ENCODE measurements around the gene TRIO. TPM values are rescaled to one million over a fixed set of nuclear protein-coding genes. Genes with fewer than 3 reads are reported as not detected.

Gene TRIO
- total and polyA plus RNA-seq, 2 donors (not counting 1 experiment from before 2014, with no cell fraction given) = 134 to 281 TPM

GRCh38 chr5:14254686-14255085 lies 111.5 kb downstream of the TRIO start:
- TF ChIP-seq CTCF (conservative IDR thresholded peaks at IDR 0.05 in 1 of 2, IDR thresholded peaks at IDR 0.05 in 1 of 2; ENCODE audit: low read depth in 1 of 2, low read length in 2 of 2) (no peak), EZH2 (IDR thresholded peaks at IDR 0.05; ENCODE audit: low read length, missing control alignments) (no peak)
- no peak overlapping the region for H3K9ac ChIP-seq (ENCODE audit: insufficient read depth, low read length)
- peaks cover 100% of the 10 kb centered on the region for H3K79me2 ChIP-seq (ENCODE audit: control insufficient read depth, insufficient read depth, low read length)
- no peak for DNase-seq (ENCODE audit: low read depth in 2 of 2)
- peaks cover 3% of the 10 kb centered on the region for H3K36me3 ChIP-seq (ENCODE audit: control insufficient read depth, insufficient read depth, low read length)
- H3K4me2 ChIP-seq (ENCODE audit: extremely low read depth, insufficient read depth, low read length) = no peak overlapping the region
- no peak overlapping the region for H2AFZ ChIP-seq (ENCODE audit: low read length)
- H3K4me1 ChIP-seq (ENCODE audit: control insufficient read depth, extremely low read depth, insufficient read depth, low read length) = peaks cover 14% of the 10 kb centered on the region
- no peak overlapping the region for H3K27ac ChIP-seq (ENCODE audit: insufficient read depth, low read length)
- H4K20me1 ChIP-seq (ENCODE audit: control insufficient read depth, extremely low read depth, insufficient read depth, low read length) = peaks cover 4% of the 10 kb centered on the region
- peaks cover 2% of the 10 kb centered on the region for H3K9me3 ChIP-seq (ENCODE audit: control insufficient read depth, insufficient read depth, low read depth, low read length)
- no peaks in the 10 kb centered on the region for H3K27me3 ChIP-seq (ENCODE audit: control insufficient read depth, insufficient read depth, low read length)
- no peak overlapping the region for H3K4me3 ChIP-seq (replicated peaks in 1 of 4; ENCODE audit: control extremely low read depth in 1 of 4, insufficient read depth in 1 of 4, low read depth in 3 of 4, low read length in 4 of 4)

GRCh38 chr5:14256026-14256690 lies 113.0 kb downstream of the TRIO start:
- H2AFZ ChIP-seq (ENCODE audit: low read length) = no peak overlapping the region
- no peak overlapping the region for H3K4me2 ChIP-seq (ENCODE audit: extremely low read depth, insufficient read depth, low read length)
- peaks cover 3% of the 10 kb centered on the region for H3K36me3 ChIP-seq (ENCODE audit: control insufficient read depth, insufficient read depth, low read length)
- peaks cover 15% of the 10 kb centered on the region for H3K4me1 ChIP-seq (ENCODE audit: control insufficient read depth, extremely low read depth, insufficient read depth, low read length)
- no peak for DNase-seq (ENCODE audit: low read depth in 2 of 2)
- no peak overlapping the region for H3K9ac ChIP-seq (ENCODE audit: insufficient read depth, low read length)
- peaks cover 100% of the 10 kb centered on the region for H3K79me2 ChIP-seq (ENCODE audit: control insufficient read depth, insufficient read depth, low read length)
- H3K4me3 ChIP-seq (replicated peaks in 1 of 4; ENCODE audit: control extremely low read depth in 1 of 4, insufficient read depth in 1 of 4, low read depth in 3 of 4, low read length in 4 of 4) = no peak overlapping the region
- H4K20me1 ChIP-seq (ENCODE audit: control insufficient read depth, extremely low read depth, insufficient read depth, low read length) = peaks cover 4% of the 10 kb centered on the region
- peaks cover 2% of the 10 kb centered on the region for H3K9me3 ChIP-seq (ENCODE audit: control insufficient read depth, insufficient read depth, low read depth, low read length)
- H3K27me3 ChIP-seq (ENCODE audit: control insufficient read depth, insufficient read depth, low read length) = no peaks in the 10 kb centered on the region
- H3K27ac ChIP-seq (ENCODE audit: insufficient read depth, low read length) = no peak overlapping the region
- TF ChIP-seq CTCF (conservative IDR thresholded peaks at IDR 0.05 in 1 of 2, IDR thresholded peaks at IDR 0.05 in 1 of 2; ENCODE audit: low read depth in 1 of 2, low read length in 2 of 2) (no peak), EZH2 (IDR thresholded peaks at IDR 0.05; ENCODE audit: low read length, missing control alignments) (no peak)

- no peaks in the 10 kb centered on the region for H3K27me3 ChIP-seq (ENCODE audit: control insufficient read depth, insufficient read depth, low read length)
- H4K20me1 ChIP-seq (ENCODE audit: control insufficient read depth, extremely low read depth, insufficient read depth, low read length) = peaks cover 2% of the 10 kb centered on the region
- no peak for DNase-seq (ENCODE audit: low read depth in 2 of 2)
- no peak overlapping the region for H3K4me3 ChIP-seq (replicated peaks in 1 of 4; ENCODE audit: control extremely low read depth in 1 of 4, insufficient read depth in 1 of 4, low read depth in 3 of 4, low read length in 4 of 4)
- H3K4me1 ChIP-seq (ENCODE audit: control insufficient read depth, extremely low read depth, insufficient read depth, low read length) = peaks cover 18% of the 10 kb centered on the region
- no peak overlapping the region for H3K4me2 ChIP-seq (ENCODE audit: extremely low read depth, insufficient read depth, low read length)
- H3K36me3 ChIP-seq (ENCODE audit: control insufficient read depth, insufficient read depth, low read length) = peaks cover 3% of the 10 kb centered on the region
- H3K79me2 ChIP-seq (ENCODE audit: control insufficient read depth, insufficient read depth, low read length) = peaks cover 100% of the 10 kb centered on the region
- TF ChIP-seq EZH2 (IDR thresholded peaks at IDR 0.05; ENCODE audit: low read length, missing control alignments) = no peak
- TF ChIP-seq CTCF (conservative IDR thresholded peaks at IDR 0.05 in 1 of 2, IDR thresholded peaks at IDR 0.05 in 1 of 2; ENCODE audit: low read depth in 1 of 2, low read length in 2 of 2) = no peak
- no peak overlapping the region for H2AFZ ChIP-seq (ENCODE audit: low read length)
- H3K9ac ChIP-seq (ENCODE audit: insufficient read depth, low read length) = no peak overlapping the region
- no peak overlapping the region for H3K27ac ChIP-seq (ENCODE audit: insufficient read depth, low read length)
- peaks cover 2% of the 10 kb centered on the region for H3K9me3 ChIP-seq (ENCODE audit: control insufficient read depth, insufficient read depth, low read depth, low read length)
These were observed 113.7 kb downstream of the TRIO start for GRCh38 chr5:14256756-14257393.
